ENCODE data around the gene MLYCD. TPM values are rescaled to one million over a fixed set of nuclear protein-coding genes. Genes with fewer than 3 reads are reported as not detected.

MLYCD gene
- polyA plus RNA-seq, 4 donors = 2.1 to 5.9 (median 4.1) TPM

- no peak for DNase-seq (ENCODE audit: low read depth in 4 of 4, low spot score in 3 of 4)
Measured at GRCh38 chr16:83895942-83896341, 3.0 kb upstream of the MLYCD start.

GRCh38 chr16:83899272-83899897 lies 470 bp downstream of the MLYCD start:
- peak in 1 of 4 donors; percentile 8 for DNase-seq (ENCODE audit: low read depth in 4 of 4, low spot score in 3 of 4)

GRCh38 chr16:83899978-83900377 lies 1.1 kb downstream of the MLYCD start:
- DNase-seq (ENCODE audit: low read depth in 4 of 4, low spot score in 3 of 4) = no peak

GRCh38 chr16:83900571-83900970 lies 1.7 kb downstream of the MLYCD start:
- no peak for DNase-seq (ENCODE audit: low read depth in 4 of 4, low spot score in 3 of 4)

GRCh38 chr16:83901101-83901500 lies 2.2 kb downstream of the MLYCD start:
- no peak for DNase-seq (ENCODE audit: low read depth in 4 of 4, low spot score in 3 of 4)

GRCh38 chr16:83903751-83904150 lies 4.8 kb downstream of the MLYCD start:
- no peak for DNase-seq (ENCODE audit: low read depth in 4 of 4, low spot score in 3 of 4)

GRCh38 chr16:83906683-83907082 lies 7.8 kb downstream of the MLYCD start:
- DNase-seq (ENCODE audit: low read depth in 4 of 4, low spot score in 3 of 4) = no peak

- no peak for DNase-seq (ENCODE audit: low read depth in 4 of 4, low spot score in 3 of 4)
Measured at GRCh38 chr16:83907111-83907510, 8.2 kb downstream of the MLYCD start.

GRCh38 chr16:83907631-83908250 lies 8.8 kb downstream of the MLYCD start:
- DNase-seq (ENCODE audit: low read depth in 4 of 4, low spot score in 3 of 4) = no peak

- DNase-seq (ENCODE audit: low read depth in 4 of 4, low spot score in 3 of 4) = no peak
Measured at GRCh38 chr16:83908798-83909197, 9.9 kb downstream of the MLYCD start.

- no peak for DNase-seq (ENCODE audit: low read depth in 4 of 4, low spot score in 3 of 4)
Measured at GRCh38 chr16:83911290-83911689, 12.4 kb downstream of the MLYCD start.

GRCh38 chr16:83912519-83913244 lies 13.8 kb downstream of the MLYCD start:
- DNase-seq (ENCODE audit: low read depth in 4 of 4, low spot score in 3 of 4) = no peak

- DNase-seq (ENCODE audit: low read depth in 4 of 4, low spot score in 3 of 4) = no peak
Measured at GRCh38 chr16:83913245-83913633, 14.3 kb downstream of the MLYCD start.

- DNase-seq (ENCODE audit: low read depth in 4 of 4, low spot score in 3 of 4) = no peak
Measured at GRCh38 chr16:83914091-83914710, 15.3 kb downstream of the MLYCD start.

GRCh38 chr16:83915081-83915480 lies 16.2 kb downstream of the MLYCD start:
- DNase-seq (ENCODE audit: low read depth in 4 of 4, low spot score in 3 of 4) = no peak

- DNase-seq (ENCODE audit: low read depth in 4 of 4, low spot score in 3 of 4) = no peak
Measured at GRCh38 chr16:83915491-83915890, 16.6 kb downstream of the MLYCD start.

GRCh38 chr16:83917152-83918120 lies 18.5 kb downstream of the MLYCD start:
- no peak for DNase-seq (ENCODE audit: low read depth in 4 of 4, low spot score in 3 of 4)

- DNase-seq (ENCODE audit: low read depth in 4 of 4, low spot score in 3 of 4) = no peak
Measured at GRCh38 chr16:83920894-83921491, 22.1 kb downstream of the MLYCD start.

- DNase-seq (ENCODE audit: low read depth in 4 of 4, low spot score in 3 of 4) = no peak
Measured at GRCh38 chr16:83923581-83924365, 24.9 kb downstream of the MLYCD start.

All from left renal pelvis (tissue), 4 donors.